ENCODE data around the gene PATZ1.
"Not testable (repeated sequence)": the region's sequence is repeated elsewhere in the genome, so short reads cannot be mapped to it uniquely, and the experiment has no call there.

Gene PATZ1

GRCh38 chr22:31346255-31346732 is at the start of gene PATZ1:
Gene PATZ1, minus strand, starts transcription at chr22:31346346. Its CDS starts 744 bp downstream, at chr22:31345602.
- Histone ChIP-seq H3K27ac (ENCODE audit: low read depth, low read length) (peak within 1 kb of the TSS; percentile 57; the same call in 1 of the 2 replicates), H3K4me3 (ENCODE audit: low read depth, low read length) (peak within 1 kb of the TSS; percentile 88), H3K36me3 (ENCODE audit: insufficient read depth, low read length) (no peaks in the 10 kb centered on the region), H2AFZ (ENCODE audit: low read length, unreplicated experiment) (peak within 1 kb of the TSS; percentile 45), H3K27me3 (ENCODE audit: insufficient read depth, low read length) (no peaks in the 10 kb centered on the region), H3K4me1 (ENCODE audit: control insufficient read depth, insufficient read depth, low read length, unreplicated experiment) (peaks cover 20% of the 10 kb centered on the region), H3K79me2 (ENCODE audit: control insufficient read depth, insufficient read depth, low read length, unreplicated experiment) (peaks cover 7% of the 10 kb centered on the region)

GRCh38 chr22:31394326-31394725 is 48.2 kb upstream of the PATZ1 start:
- Histone ChIP-seq H3K27ac (ENCODE audit: low read depth, low read length) (no peak overlapping the region), H3K36me3 (ENCODE audit: insufficient read depth, low read length) (no peaks in the 10 kb centered on the region), H3K4me3 (ENCODE audit: low read depth, low read length) (no peak overlapping the region), H3K79me2 (ENCODE audit: control insufficient read depth, insufficient read depth, low read length, unreplicated experiment) (no peaks in the 10 kb centered on the region), H2AFZ (ENCODE audit: low read length, unreplicated experiment) (no peak overlapping the region), H3K4me1 (ENCODE audit: control insufficient read depth, insufficient read depth, low read length, unreplicated experiment) (peaks cover 7% of the 10 kb centered on the region), H3K27me3 (ENCODE audit: insufficient read depth, low read length) (no peaks in the 10 kb centered on the region)

GRCh38 chr22:31393893-31394292 is 47.7 kb upstream of the PATZ1 start:
- H3K27me3 ChIP-seq (ENCODE audit: insufficient read depth, low read length) = no peaks in the 10 kb centered on the region
- no peak overlapping the region for H3K27ac ChIP-seq (ENCODE audit: low read depth, low read length)
- no peaks in the 10 kb centered on the region for H3K79me2 ChIP-seq (ENCODE audit: control insufficient read depth, insufficient read depth, low read length, unreplicated experiment)
- no peak overlapping the region for H2AFZ ChIP-seq (ENCODE audit: low read length, unreplicated experiment)
- no peaks in the 10 kb centered on the region for H3K36me3 ChIP-seq (ENCODE audit: insufficient read depth, low read length)
- peaks cover 7% of the 10 kb centered on the region for H3K4me1 ChIP-seq (ENCODE audit: control insufficient read depth, insufficient read depth, low read length, unreplicated experiment)
- H3K4me3 ChIP-seq (ENCODE audit: low read depth, low read length) = no peak overlapping the region

- not testable (repeated sequence) for H3K79me2 ChIP-seq (ENCODE audit: control insufficient read depth, insufficient read depth, low read length, unreplicated experiment)
Observed at GRCh38 chr22:31378651-31379050, 32.5 kb upstream of the PATZ1 start.

GRCh38 chr22:31378123-31378522 is 32.0 kb upstream of the PATZ1 start:
- no peak overlapping the region for H3K4me3 ChIP-seq (ENCODE audit: low read depth, low read length)
- H3K27ac ChIP-seq (ENCODE audit: low read depth, low read length) = no peak overlapping the region
- H2AFZ ChIP-seq (ENCODE audit: low read length, unreplicated experiment) = no peak overlapping the region
- no peaks in the 10 kb centered on the region for H3K79me2 ChIP-seq (ENCODE audit: control insufficient read depth, insufficient read depth, low read length, unreplicated experiment)
- H3K27me3 ChIP-seq (ENCODE audit: insufficient read depth, low read length) = no peaks in the 10 kb centered on the region
- H3K36me3 ChIP-seq (ENCODE audit: insufficient read depth, low read length) = no peaks in the 10 kb centered on the region
- no peaks in the 10 kb centered on the region for H3K4me1 ChIP-seq (ENCODE audit: control insufficient read depth, insufficient read depth, low read length, unreplicated experiment)

More at GRCh38 chr22:31378651-31379050, 32.5 kb upstream of the PATZ1 start:
- H3K4me3 ChIP-seq (ENCODE audit: low read depth, low read length); H3K27ac ChIP-seq (ENCODE audit: low read depth, low read length); H3K27me3 ChIP-seq (ENCODE audit: insufficient read depth, low read length); H2AFZ ChIP-seq (ENCODE audit: low read length, unreplicated experiment); H3K4me1 ChIP-seq (ENCODE audit: control insufficient read depth, insufficient read depth, low read length, unreplicated experiment); H3K36me3 ChIP-seq (ENCODE audit: insufficient read depth, low read length): not testable (repeated sequence)

- no peak overlapping the region for H3K4me3 ChIP-seq (ENCODE audit: low read depth, low read length)
- H2AFZ ChIP-seq (ENCODE audit: low read length, unreplicated experiment) = no peak overlapping the region
- H3K79me2 ChIP-seq (ENCODE audit: control insufficient read depth, insufficient read depth, low read length, unreplicated experiment) = no peaks in the 10 kb centered on the region
- no peaks in the 10 kb centered on the region for H3K27me3 ChIP-seq (ENCODE audit: insufficient read depth, low read length)
- H3K27ac ChIP-seq (ENCODE audit: low read depth, low read length) = no peak overlapping the region
- no peaks in the 10 kb centered on the region for H3K4me1 ChIP-seq (ENCODE audit: control insufficient read depth, insufficient read depth, low read length, unreplicated experiment)
- H3K36me3 ChIP-seq (ENCODE audit: insufficient read depth, low read length) = no peaks in the 10 kb centered on the region
Observed at GRCh38 chr22:31377612-31378011, 31.5 kb upstream of the PATZ1 start.

- Histone ChIP-seq H2AFZ (ENCODE audit: low read length, unreplicated experiment) (no peak overlapping the region), H3K4me3 (ENCODE audit: low read depth, low read length) (no peak overlapping the region), H3K4me1 (ENCODE audit: control insufficient read depth, insufficient read depth, low read length, unreplicated experiment) (no peaks in the 10 kb centered on the region), H3K27ac (ENCODE audit: low read depth, low read length) (no peak overlapping the region), H3K27me3 (ENCODE audit: insufficient read depth, low read length) (no peaks in the 10 kb centered on the region), H3K36me3 (ENCODE audit: insufficient read depth, low read length) (no peaks in the 10 kb centered on the region), H3K79me2 (ENCODE audit: control insufficient read depth, insufficient read depth, low read length, unreplicated experiment) (no peaks in the 10 kb centered on the region)
Observed at GRCh38 chr22:31367426-31367825, 21.3 kb upstream of the PATZ1 start.

- Histone ChIP-seq H3K27ac (ENCODE audit: low read depth, low read length) (no peak overlapping the region), H3K27me3 (ENCODE audit: insufficient read depth, low read length) (no peaks in the 10 kb centered on the region), H2AFZ (ENCODE audit: low read length, unreplicated experiment) (no peak overlapping the region), H3K4me3 (ENCODE audit: low read depth, low read length) (no peak overlapping the region), H3K79me2 (ENCODE audit: control insufficient read depth, insufficient read depth, low read length, unreplicated experiment) (no peaks in the 10 kb centered on the region), H3K4me1 (ENCODE audit: control insufficient read depth, insufficient read depth, low read length, unreplicated experiment) (no peaks in the 10 kb centered on the region), H3K36me3 (ENCODE audit: insufficient read depth, low read length) (no peaks in the 10 kb centered on the region)
Observed at GRCh38 chr22:31363885-31364465, 17.8 kb upstream of the PATZ1 start.

- H3K4me1 ChIP-seq (ENCODE audit: control insufficient read depth, insufficient read depth, low read length, unreplicated experiment) = no peaks in the 10 kb centered on the region
- no peak overlapping the region for H3K4me3 ChIP-seq (ENCODE audit: low read depth, low read length)
- H2AFZ ChIP-seq (ENCODE audit: low read length, unreplicated experiment) = no peak overlapping the region
- H3K79me2 ChIP-seq (ENCODE audit: control insufficient read depth, insufficient read depth, low read length, unreplicated experiment) = no peaks in the 10 kb centered on the region
- H3K27ac ChIP-seq (ENCODE audit: low read depth, low read length) = no peak overlapping the region
- H3K27me3 ChIP-seq (ENCODE audit: insufficient read depth, low read length) = no peaks in the 10 kb centered on the region
- H3K36me3 ChIP-seq (ENCODE audit: insufficient read depth, low read length) = no peaks in the 10 kb centered on the region
Observed at GRCh38 chr22:31361743-31362142, 15.6 kb upstream of the PATZ1 start.

GRCh38 chr22:31360029-31360428 is 13.9 kb upstream of the PATZ1 start:
- H3K27me3 ChIP-seq (ENCODE audit: insufficient read depth, low read length) = no peaks in the 10 kb centered on the region
- no peaks in the 10 kb centered on the region for H3K36me3 ChIP-seq (ENCODE audit: insufficient read depth, low read length)
- H3K4me3 ChIP-seq (ENCODE audit: low read depth, low read length) = no peak overlapping the region
- no peaks in the 10 kb centered on the region for H3K4me1 ChIP-seq (ENCODE audit: control insufficient read depth, insufficient read depth, low read length, unreplicated experiment)
- no peak overlapping the region for H3K27ac ChIP-seq (ENCODE audit: low read depth, low read length)
- H2AFZ ChIP-seq (ENCODE audit: low read length, unreplicated experiment) = no peak overlapping the region
- H3K79me2 ChIP-seq (ENCODE audit: control insufficient read depth, insufficient read depth, low read length, unreplicated experiment) = no peaks in the 10 kb centered on the region

- no peaks in the 10 kb centered on the region for H3K79me2 ChIP-seq (ENCODE audit: control insufficient read depth, insufficient read depth, low read length, unreplicated experiment)
- no peaks in the 10 kb centered on the region for H3K4me1 ChIP-seq (ENCODE audit: control insufficient read depth, insufficient read depth, low read length, unreplicated experiment)
- no peak overlapping the region for H2AFZ ChIP-seq (ENCODE audit: low read length, unreplicated experiment)
- no peaks in the 10 kb centered on the region for H3K36me3 ChIP-seq (ENCODE audit: insufficient read depth, low read length)
- H3K27ac ChIP-seq (ENCODE audit: low read depth, low read length) = no peak overlapping the region
- H3K27me3 ChIP-seq (ENCODE audit: insufficient read depth, low read length) = no peaks in the 10 kb centered on the region
- H3K4me3 ChIP-seq (ENCODE audit: low read depth, low read length) = no peak overlapping the region
Observed at GRCh38 chr22:31354515-31354914, 8.4 kb upstream of the PATZ1 start.
